ENCODE measurements around the gene WASF2.
"Not testable (repeated sequence)": the region's sequence is repeated elsewhere in the genome, so short reads cannot be mapped to it uniquely, and the experiment has no call there.

The WASF2 gene

DNA sequence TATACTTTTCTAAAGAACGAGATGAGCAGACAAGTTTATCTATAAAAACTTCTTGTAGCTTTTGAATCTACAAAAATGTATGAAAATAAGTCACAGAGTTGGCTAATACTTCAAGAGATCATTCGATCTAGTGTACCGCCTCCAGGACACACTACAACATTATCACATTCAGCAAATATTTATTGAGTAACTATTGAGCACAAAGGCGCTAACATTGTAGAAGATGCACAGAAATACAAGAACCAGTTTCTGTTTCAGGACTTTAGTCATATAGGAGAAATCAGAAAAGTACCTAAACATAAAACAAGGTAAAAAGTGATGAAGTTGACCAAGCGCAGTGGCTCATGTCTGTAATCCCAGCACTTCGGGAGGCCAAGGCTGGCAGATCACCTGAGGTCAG lies 20.6 kb downstream of the WASF2 start:
- DNase-seq = no peak
- intact Hi-C loops (cut with DNase I) = no loop called here

DNA sequence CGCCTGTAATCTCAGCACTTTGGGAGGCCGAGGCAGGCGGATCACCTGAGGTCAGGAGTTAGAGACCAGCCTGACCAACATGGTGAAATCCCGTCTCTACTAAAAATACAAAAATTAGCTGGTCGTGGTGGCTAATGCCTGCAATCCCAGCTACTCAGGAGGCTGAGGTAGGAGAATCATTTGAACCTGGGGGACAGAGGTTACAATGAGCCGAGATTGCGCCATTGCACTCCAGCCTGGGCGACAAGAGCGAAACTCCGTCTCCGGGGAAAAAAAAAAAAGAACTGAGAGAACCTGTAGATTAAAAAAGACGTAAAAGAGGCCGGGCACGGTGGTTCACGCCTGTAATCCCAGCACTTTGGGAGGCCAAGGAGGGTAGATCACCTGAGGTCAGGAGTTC lies 21.6 kb downstream of the WASF2 start:
- intact Hi-C loops (cut with DNase I) = not testable (repeated sequence)
- peak in 1 of 42 donors; percentile 5 for DNase-seq

DNA sequence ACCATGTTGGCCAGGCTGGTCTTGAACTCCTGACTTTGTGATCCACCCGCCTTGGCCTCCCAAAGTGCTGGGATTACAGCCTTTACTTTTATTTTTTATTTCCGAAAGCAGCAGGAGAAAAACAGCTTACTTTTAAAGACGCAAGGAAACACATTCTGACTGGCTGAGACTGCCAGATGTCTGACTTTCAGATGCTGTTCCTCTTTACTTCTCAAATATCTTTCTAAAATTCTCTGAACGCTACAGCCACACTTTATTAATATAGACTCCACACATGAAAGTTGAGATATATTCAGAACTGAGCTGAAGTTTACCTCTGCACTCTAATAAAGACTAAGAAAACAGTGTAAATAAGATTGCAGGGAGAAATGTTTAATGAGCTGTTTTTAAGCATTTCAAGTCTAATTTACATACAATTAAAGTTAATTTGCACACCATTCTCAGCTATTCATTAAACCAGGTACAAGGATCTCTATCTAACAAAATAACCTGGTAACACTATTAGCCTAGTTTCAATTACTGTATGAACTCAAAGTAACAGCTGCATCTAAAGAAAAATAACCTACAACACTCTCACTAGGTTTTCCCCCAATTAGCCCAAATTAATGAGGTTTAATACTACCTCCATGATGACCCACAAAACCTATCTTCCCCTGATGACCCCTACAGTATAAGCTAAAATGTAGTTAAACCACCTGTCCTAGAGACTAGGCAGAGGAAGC lies 24.9 kb downstream of the WASF2 start:
- intact Hi-C loops (cut with DNase I) = no loop called here
- DNase-seq = no peak

DNA sequence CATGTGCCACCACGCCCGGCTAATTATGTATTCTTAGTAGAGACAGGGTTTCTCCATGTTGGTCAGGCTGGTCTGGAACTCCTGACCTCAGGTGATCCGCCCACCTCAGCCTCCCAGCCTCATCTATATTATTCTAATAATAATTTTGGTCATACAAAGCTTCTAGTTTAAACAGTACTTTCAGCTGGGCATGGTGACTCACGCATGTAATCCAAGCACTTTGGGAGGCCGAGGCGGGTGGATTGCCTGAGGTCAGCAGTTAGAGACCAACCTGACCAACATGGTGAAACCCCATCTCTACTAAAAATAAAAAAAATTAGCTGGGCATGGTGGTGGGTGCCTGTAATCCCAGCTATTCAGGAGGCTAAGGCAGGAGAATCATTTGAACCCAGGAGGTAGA lies 26.1 kb downstream of the WASF2 start:
- DNase-seq; intact Hi-C loops (cut with DNase I): not testable (repeated sequence)

DNA sequence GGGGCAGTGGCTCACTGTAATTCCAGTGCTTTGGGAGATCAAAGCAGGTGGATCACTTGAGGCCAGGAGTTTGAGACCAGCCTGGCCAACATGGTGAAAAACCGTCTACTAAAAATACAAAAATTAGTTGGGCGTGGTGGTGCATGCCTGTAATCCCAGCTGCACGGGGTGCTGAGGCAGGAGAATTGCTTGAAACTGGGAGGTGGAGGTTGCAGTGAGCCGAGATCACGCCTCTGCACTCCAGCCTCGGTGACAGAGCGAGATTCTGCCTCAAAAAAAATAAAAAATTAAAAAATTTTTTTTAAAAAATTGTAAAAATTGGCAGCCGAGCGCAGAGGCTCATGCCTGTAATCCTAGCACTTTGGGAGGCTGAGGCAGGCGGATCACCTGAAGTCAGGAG lies 31.4 kb downstream of the WASF2 start:
- peak in 34 of 42 donors; percentile 9 to 75 (median 44) for DNase-seq
- intact Hi-C loops (cut with DNase I) = not testable (repeated sequence)

DNA sequence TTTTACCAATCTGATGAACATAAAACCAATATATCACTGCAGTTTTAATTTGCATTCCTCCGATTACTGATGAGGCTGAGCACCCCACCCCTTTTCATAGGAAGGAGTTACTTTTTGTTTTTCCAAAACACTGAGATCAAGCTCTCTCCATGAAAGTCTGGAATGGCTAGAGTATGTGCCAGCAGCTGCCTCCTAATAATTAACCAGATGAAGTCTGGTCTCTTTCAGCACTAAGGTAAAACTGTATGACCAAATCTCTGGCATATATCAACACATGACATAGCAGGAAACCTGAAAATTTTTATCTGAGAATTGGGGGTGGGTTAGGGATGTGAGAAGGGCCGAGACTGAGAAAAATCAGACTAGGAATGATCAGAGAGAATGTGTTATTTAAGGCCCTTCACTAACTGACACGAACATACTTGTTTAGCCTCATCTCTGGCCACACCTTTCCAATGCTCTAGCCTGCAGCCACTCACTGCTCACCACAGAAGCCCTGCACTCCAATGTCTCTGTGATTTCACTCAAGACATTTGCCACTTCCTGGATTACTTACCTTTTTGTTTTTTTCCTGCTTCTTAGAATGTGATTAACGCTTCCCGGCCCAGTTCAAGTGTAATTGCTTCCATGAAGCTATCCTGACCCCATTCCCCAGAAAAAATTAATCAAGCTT lies 34.7 kb downstream of the WASF2 start:
- DNase-seq = no peak
- intact Hi-C loops (cut with DNase I) = no loop called here

DNA sequence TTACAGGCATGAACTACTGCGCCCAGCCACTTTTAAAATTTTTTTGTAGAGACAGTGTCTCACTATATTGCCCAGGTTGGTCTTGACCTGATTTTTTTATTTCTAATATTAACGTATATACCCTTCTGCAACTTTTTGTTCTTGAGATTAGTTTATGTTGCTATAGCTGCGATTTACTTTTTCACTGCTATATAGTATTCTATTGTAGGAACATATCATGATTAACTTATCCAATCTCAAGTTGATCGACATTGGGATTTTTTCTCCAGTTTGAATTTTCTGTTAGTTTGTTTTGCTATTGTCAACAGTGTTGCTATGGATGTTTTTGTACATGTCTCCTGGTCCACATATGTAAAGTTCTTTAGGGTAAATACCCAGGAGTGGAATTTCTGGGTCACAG lies 35.4 kb downstream of the WASF2 start:
- intact Hi-C loops (cut with DNase I) = no loop called here
- DNase-seq = no peak

DNA sequence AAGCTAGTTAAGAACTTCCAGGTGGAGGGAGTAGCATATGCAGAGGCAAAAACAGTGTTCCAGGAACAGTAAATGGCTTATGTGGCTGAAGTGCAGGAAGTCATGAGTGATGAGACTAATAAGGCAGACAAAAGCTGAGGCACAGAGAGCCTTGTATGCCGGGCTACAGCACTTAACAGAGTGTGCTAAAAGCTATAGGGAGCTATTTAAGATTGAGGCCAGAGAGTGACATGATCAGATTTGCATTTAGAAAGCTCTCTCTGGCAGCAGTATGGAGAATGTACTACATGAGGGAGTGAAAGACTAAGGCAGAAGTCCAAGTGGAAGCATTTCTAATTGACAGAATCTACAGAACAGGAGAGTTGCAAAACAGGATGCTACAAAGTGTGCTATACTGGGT lies 38.6 kb downstream of the WASF2 start:
- DNase-seq = no peak
- intact Hi-C loops (cut with DNase I) = no loop called here

DNA sequence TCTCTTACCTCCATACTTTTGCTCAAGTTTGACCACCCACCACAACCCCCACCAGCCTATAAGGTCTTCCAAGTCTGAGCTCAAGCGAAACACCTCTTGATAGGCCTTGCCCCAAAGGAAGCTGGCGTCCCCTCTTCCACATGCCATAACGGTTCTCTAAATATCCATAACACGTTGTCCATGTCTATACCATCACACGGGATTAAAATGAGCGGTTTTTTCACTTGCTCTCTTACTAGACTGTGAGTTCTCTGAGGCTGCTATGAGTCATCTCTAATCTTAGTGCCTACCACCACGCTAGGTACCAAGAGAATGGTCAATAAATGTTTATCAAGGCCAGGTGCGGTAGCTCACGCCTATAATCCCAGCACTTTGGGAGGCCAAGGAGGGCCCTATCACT lies 41.0 kb downstream of the WASF2 start:
- intact Hi-C loops (cut with DNase I) = no loop called here
- DNase-seq = no peak

DNA sequence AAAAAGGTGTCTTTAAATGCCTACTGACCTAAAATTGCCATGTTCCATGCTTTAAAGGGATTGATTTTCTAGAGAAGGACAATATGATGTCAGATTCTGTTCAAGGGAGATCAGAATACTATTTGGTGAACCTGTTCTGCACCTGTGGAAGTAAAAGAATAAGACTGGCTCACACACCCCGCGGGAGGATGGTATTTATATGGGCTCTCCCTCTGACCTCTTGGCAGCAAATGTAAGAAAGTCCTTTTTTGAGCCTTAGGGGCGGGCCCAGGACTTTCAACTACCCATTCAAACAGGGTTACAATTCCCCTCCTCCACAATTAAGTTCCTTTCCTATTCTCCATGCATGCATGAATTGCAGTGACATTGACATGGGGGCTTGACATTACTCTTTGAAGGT lies 42.1 kb downstream of the WASF2 start:
- intact Hi-C loops (cut with DNase I) = no loop called here
- no peak for DNase-seq

DNA sequence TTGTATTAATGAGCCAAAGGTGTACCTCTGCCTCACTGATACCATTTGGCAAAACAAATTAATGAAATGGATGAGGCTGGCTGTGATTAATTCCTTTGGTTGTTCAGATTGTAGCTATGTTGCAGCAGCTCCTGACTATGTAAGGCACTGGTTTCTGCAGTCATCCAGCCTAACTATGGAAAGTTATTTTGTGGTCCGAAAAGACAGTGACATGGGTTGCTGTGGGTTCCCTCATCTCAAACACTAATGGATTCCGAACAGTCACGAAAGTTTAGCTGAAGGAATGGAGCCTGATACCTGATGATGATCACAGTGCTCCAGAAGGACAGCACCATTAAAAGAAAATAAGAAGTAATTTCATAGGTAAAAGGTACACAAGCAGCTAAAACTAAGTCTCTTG lies 42.6 kb downstream of the WASF2 start:
- no peak for DNase-seq
- intact Hi-C loops (cut with DNase I) = no loop called here

DNA sequence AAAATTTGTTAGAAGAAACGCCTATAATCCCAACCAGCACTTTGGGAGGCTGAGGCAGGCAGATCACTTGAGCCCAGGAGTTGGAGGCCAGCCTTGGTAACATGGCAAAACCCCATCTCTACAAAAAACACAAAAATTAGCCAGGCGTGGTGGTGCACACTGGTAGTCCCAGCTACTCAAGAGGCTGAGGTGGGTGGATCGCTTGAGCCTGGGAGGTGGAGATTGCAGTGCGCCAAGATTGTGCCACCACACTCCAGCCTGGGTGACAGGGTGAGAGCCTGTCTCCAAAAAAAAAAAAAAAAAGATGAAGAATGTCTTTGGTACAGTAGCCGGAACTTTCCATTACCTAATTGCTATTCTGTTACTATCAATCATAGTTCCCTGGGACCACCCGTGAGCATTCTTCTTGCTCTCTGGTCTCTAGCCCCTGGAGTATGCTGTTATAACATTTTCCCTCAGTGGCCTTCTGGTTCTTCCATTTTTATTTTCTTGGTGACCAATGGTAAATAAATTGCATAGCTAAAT lies 43.4 kb downstream of the WASF2 start:
- intact Hi-C loops (cut with DNase I) = no loop called here
- DNase-seq = no peak

DNA sequence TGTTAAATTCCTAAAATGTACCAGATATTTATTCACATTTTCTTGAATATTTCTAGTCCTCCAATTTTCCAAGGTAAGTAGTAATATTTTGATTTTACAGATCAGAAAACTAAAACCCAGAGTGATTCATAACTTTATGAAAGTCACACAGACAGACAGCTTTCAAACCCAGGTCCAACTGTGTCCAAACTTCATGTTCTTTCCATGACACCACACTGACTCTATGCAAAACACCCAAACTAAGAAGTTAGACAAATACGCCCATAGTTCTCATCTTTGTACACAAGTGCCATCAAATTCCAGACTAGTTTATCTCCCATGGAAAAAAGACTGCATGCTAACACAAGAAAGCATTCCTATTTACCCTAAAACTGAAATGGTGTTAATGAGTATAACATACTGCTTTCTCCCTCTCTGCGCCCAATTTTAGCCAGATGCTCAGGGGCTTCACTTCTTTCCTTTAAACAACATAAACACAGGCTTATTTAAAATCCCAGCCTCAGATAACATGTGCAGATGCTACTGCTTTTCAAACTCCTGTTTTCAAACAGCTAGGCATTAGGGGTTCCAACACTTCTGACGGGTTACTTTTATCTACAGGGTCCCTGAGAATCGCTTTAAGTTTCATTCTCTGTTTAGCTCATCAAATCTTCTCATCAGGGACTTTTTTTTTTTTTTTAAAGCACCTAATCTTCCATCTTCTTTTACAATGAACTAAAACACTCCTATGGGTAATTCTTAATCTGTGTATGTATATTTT lies 44.6 kb downstream of the WASF2 start:
- DNase-seq = no peak
- intact Hi-C loops (cut with DNase I) = no loop called here

DNA sequence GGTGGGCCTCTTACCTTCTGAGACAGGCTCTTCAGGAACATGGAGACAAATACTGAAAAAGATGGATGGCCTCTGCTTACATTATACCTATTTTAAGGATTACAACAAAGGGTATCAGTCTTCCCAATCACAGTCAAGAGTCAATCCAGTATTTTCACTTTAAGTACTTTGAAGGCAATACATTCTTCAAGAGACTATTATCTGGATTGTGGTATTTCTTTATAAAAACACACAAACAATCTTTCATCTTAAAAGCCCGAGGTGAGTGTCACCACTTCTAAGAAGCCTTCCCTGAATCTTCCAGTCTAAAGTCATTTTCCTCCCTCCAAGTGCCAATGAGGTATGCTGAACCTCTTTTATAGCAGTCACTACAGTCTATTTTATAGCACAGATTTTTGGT lies 45.3 kb downstream of the WASF2 start:
- intact Hi-C loops (cut with DNase I) = no loop called here
- no peak for DNase-seq

DNA sequence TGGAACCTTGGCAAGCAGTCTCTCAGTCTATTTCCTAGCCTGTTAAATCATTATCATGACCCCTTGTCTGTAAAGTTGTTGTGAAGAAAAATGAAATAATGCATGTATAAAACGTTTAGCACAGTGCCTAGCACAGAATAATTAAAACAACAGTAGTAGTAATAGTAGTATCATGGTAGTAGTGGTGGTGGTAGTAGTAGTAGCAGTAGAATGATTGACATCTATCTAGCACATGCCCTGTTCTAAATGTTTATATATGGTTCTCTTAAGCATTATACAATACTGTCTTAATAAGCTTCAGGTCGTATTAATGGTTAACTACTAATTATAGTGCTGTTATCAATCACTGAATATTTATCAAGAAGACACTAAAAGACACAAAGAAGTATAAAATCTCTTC lies 50.8 kb downstream of the WASF2 start:
- intact Hi-C loops (cut with DNase I) = no loop called here
- DNase-seq = no peak

DNA sequence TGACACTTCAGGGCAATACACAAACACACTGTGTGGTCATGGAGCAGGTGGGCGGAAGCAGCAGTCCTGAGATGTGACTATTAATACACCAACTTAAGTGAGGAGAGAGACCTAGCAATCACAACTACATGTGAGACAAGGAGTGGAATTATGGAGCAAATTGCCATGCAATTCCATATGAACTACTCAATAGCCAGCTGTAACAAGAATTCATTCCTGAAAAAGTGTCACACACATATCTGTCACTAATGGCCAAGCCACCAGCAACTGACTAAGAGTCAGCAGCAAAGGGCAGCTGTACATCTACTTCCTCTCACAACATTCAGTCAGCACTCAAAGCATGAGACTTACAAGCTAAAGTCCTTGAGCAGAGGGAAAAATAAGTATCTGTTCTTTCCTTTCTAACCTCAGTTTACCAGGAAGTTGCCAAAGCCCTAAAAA lies 51.3 kb downstream of the WASF2 start:
- intact Hi-C loops (cut with DNase I) = no loop called here
- DNase-seq = no peak

DNA sequence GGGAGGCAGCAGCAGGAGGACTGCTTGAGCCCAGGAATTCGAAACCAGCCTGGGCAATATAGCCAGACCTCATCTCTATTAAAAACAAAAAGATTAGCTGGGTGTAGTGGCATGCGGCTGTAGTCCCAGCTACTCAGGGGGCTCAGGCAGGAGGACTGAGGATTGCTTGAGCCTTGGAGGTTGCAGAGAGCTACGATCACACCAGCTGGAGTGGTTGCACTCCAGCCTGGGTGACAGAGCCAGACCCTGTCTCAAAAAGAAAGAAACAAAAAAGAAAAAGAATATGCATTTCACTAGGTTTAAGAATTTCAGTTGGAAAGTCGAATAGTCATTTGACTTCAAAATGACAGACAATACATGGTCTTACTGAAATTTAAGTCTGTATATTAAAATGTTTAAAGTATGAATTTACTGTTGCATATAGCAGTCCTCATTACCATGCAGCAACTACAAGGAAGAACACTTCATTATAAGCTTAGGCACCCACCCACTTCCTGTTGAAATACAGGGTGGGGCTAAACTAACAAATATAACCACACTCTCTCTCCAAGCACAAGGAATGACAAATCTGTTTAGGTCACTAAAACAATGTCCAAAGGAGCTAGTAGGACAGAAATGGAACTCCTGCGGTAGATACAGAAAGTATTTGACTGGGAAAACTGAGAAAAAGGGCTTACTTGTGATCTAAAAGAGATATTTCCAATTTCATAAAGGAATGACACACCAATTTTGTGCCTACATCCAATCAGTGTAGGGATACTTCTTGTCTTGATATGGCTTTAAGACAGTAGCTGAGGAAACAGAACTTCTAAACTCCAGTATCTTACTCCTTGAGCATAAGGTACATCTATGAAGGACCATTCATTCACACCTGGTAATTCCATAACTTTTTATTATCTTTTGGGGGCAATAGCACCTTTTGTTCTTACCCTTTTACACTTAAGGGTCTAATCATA lies 53.5 kb downstream of the WASF2 start:
- intact Hi-C loops (cut with DNase I) = no loop called here
- DNase-seq = no peak

DNA sequence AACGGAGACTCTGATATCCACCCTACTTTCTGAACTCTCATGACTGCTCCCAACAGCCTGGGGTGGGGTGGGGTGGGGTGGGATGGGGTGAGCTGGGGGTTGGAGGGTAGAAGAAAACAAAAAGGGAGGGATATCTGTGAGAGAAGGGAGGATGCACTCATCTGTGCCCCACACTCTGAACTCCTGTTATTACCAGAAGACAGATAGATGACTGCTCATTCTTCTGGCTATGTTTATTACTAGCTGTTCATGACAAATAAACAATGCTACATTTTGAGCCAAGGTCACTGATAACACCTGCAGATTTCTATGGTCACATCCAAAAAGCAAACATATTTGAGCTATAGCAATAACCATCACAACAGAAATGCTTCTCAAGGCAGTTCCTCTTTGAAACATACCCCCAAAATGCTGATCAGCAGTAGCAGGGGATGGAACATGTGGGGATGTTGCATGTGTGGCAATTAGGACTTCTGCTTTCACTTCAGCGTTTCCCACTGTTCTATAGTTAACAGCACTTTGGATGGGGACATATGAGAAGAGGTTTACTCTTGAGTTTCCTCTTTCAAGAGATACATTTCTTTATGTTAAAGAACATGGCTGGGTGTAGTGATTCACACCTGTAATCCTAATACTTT lies 54.3 kb downstream of the WASF2 start:
- intact Hi-C loops (cut with DNase I) = no loop called here
- peak in 4 of 42 donors; percentile 31 to 54 (median 39) for DNase-seq

DNA sequence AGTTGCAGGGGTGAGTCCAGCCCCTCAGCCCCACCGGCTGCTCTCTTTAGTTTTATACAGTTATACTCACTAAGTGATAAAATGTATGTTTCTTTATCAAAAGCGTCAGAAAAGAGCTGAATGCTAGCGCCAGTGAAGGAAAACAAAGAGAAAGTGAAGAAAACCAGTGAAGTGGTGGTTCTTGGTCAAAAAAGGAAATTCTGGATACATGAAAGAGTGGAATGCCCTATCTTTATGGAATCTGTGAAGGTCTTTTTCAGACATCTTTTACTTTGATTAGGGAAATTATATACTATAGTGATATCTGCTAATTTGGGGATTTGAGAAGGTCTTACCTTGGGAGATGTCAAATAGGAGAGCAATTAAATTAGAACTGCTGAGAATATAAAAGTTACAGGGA lies 56.3 kb downstream of the WASF2 start:
- intact Hi-C loops (cut with DNase I) = no loop called here

More for the DNA sequence above, 56.3 kb downstream of the WASF2 start:
- DNase-seq = no peak
